ENCODE results near the gene NDUFA9.

GRCh38 chr12:4609071-4609470 is 39.8 kb upstream of the NDUFA9 start:
- TF ChIP-seq SREBF2 (CRISPR knock-in tag; IDR thresholded peaks at IDR 0.05) (no peak), PHF8 (IDR thresholded peaks at IDR 0.05; ENCODE audit: borderline replicate concordance, low read length) (no peak), KDM1A (IDR thresholded peaks at IDR 0.05) (no peak), ZFX (CRISPR knock-in tag; IDR thresholded peaks at IDR 0.05) (no peak), ZNF124 (CRISPR knock-in tag; IDR thresholded peaks at IDR 0.05) (no peak), GABPA (tag; conservative IDR thresholded peaks at IDR 0.05; ENCODE audit: low read depth) (no peak), CHD2 (IDR thresholded peaks at IDR 0.05; ENCODE audit: low read depth, low read length) (no peak), RCOR1 (IDR thresholded peaks at IDR 0.05; ENCODE audit: borderline replicate concordance in 1 of 2, low read depth in 2 of 2, low read length in 2 of 2) (no peak), EZH2 (IDR thresholded peaks at IDR 0.05; ENCODE audit: borderline replicate concordance, low read depth, low read length) (no peak), ZNF584 (CRISPR knock-in tag; IDR thresholded peaks at IDR 0.05; ENCODE audit: low read depth) (no peak), NFYB (IDR thresholded peaks at IDR 0.05; ENCODE audit: extremely low read depth, insufficient read length) (no peak)
- TF ChIP-seq, protein P1, sequence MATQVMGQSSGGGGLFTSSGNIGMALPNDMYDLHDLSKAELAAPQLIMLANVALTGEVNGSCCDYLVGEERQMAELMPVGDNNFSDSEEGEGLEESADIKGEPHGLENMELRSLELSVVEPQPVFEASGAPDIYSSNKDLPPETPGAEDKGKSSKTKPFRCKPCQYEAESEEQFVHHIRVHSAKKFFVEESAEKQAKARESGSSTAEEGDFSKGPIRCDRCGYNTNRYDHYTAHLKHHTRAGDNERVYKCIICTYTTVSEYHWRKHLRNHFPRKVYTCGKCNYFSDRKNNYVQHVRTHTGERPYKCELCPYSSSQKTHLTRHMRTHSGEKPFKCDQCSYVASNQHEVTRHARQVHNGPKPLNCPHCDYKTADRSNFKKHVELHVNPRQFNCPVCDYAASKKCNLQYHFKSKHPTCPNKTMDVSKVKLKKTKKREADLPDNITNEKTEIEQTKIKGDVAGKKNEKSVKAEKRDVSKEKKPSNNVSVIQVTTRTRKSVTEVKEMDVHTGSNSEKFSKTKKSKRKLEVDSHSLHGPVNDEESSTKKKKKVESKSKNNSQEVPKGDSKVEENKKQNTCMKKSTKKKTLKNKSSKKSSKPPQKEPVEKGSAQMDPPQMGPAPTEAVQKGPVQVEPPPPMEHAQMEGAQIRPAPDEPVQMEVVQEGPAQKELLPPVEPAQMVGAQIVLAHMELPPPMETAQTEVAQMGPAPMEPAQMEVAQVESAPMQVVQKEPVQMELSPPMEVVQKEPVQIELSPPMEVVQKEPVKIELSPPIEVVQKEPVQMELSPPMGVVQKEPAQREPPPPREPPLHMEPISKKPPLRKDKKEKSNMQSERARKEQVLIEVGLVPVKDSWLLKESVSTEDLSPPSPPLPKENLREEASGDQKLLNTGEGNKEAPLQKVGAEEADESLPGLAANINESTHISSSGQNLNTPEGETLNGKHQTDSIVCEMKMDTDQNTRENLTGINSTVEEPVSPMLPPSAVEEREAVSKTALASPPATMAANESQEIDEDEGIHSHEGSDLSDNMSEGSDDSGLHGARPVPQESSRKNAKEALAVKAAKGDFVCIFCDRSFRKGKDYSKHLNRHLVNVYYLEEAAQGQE (IDR thresholded peaks at IDR 0.05; ENCODE audit: borderline replicate concordance): no peak
- TF ChIP-seq, protein P1 (CRISPR knock-in tag; IDR thresholded peaks at IDR 0.05; ENCODE audit: low read depth): no peak
- TF ChIP-seq, protein P2, sequence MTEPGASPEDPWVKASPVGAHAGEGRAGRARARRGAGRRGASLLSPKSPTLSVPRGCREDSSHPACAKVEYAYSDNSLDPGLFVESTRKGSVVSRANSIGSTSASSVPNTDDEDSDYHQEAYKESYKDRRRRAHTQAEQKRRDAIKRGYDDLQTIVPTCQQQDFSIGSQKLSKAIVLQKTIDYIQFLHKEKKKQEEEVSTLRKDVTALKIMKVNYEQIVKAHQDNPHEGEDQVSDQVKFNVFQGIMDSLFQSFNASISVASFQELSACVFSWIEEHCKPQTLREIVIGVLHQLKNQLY (CRISPR knock-in tag; conservative IDR thresholded peaks at IDR 0.05): no peak
